Fibroblast of gingiva (primary cell): Measurements from ENCODE around the gene A4GALT.
"Not testable (repeated sequence)": the region's sequence is repeated elsewhere in the genome, so short reads cannot be mapped to it uniquely, and the experiment has no call there.

Source experiments
- DNase-seq: peaks from one replicate; pipeline ENCODE4 v3.0.0-alpha.2; 2011; ENCODE audit warnings: low read depth

A4GALT gene

GRCh38 chr22:42740320-42740719 lies 19.6 kb upstream of the A4GALT start:
- not testable (repeated sequence) for DNase-seq

DNA sequence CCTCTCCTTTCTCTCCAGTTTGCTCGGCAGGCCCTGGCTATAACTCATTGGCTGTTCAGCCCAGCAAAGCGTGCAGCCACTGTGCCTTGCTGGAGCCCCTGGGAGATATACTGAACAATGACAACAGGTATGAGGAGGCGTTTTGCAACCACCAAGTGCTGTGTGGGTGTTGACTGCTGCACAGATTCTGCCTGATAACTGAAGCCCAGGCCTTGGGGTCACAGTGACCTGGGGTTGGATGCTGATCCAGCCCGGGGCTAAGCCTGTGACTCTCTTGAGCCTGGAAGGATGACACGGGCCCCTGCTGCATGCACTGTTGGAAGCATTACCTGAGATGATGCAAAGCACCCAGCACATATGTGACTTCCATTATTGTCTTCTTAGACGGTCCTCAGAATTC lies 13.7 kb upstream of the A4GALT start:
- no peak for DNase-seq

- not testable (repeated sequence) for DNase-seq
Observed at GRCh38 chr22:42733394-42733793, 12.7 kb upstream of the A4GALT start.

- DNase-seq = no peak
Observed at GRCh38 chr22:42732081-42732480, 11.4 kb upstream of the A4GALT start.

GRCh38 chr22:42726811-42727210 lies 6.1 kb upstream of the A4GALT start:
- DNase-seq = no peak

DNA sequence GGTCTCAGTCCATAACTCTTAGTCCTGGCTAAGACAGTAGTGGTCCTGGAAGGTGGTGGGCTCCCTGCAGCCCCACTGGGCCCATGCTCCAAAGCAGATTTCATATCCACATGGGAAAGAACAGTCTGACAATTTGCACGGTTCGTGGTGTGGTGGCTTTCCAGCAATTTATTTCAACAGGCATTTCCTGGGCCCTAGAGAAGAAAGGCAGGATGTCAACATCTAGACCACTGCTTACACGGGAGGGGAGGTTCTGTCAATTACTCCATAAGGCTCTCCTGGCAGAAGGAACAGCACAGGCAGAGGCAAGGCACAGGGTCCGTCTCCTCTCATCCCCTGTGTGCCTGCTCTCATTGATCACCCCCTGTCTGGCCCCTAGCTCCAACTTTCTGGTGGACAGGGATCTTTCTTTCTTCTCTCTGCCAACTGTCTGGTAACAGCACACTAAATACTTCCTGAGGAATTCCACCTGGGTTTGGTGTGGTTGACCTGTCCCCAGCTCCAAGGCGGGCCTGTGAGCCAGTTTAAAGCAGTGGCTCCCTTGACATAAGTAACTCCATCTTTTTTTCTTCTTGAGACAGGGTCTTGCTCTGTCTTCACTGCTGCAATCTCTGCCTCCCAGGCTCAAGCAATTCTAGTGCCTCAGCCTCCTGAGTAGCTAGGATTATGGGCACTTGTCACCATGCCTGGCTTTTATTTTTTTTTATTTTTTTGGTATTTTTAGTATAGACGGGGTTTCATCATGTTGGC lies 5.1 kb upstream of the A4GALT start:
- DNase-seq = no peak

- DNase-seq = no peak
Observed at GRCh38 chr22:42724062-42724461, 3.4 kb upstream of the A4GALT start.

DNA sequence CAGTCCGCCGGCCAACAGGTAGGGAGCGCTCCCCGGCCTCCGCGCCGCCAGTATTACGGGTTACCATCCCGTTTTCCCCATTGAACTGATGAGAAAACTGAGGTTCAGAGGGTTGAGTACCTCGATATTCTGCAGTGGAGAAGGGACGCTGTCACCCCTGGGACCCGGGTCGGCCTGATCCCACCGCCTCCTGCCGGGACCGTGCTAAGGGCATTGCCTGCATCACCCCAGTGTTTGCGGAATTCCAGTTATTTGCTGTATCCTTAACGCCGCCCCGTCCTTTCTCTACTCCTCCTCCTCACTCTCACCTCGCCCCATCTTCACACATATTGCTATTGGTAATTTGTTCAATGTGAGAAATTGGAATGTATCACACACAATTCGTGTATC lies 370 bp upstream of the A4GALT start:
- no peak for DNase-seq

GRCh38 chr22:42719656-42720262 lies 911 bp downstream of the A4GALT start:
- DNase-seq = no peak

- DNase-seq = peak; percentile 20
Observed at GRCh38 chr22:42719133-42719532, 1.5 kb downstream of the A4GALT start.

- DNase-seq = peak; percentile 18
Observed at GRCh38 chr22:42717197-42717928, 3.3 kb downstream of the A4GALT start.

DNA sequence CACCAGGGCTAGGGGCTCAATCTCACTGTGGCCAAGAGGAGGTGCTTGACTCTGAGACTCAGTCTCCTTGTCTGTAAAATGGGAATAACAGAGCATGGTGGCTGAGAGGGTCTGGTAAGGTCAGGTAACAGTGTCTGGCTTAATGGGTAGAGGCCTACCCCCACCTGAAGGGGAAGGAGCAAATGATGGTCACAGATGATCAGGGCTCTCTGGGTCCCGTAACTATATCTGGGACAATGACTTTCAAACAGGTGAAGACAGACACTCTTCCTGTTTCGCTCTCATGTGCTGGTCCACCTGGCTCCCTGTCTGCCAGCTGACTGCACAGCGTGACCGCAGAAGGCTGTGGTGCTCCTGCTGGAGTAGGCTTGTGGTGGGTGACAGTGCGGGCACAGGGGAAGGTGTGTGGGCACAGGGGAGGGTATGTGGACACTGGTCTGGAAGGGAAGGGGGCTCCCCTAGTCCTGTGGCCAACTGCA lies 4.0 kb downstream of the A4GALT start:
- DNase-seq = no peak

DNA sequence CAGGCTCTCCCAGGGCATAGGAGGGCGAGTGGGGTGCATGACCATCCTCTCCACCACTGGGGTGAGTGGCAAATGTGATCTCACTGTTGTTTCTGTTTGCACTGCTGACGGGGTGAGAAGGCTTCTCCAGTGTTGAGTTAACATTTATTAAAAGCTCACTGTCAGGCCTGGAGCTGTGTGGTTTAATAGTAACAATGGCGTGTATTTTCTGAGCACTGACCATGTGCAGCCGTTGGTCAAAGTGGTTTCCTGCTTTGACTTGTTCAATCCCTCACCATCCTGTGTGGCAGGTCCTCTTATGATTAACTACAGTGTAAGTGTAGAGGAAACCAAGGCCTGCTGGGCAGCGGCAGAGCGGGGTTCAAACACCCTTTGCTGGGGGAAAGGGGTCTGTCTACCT lies 4.4 kb downstream of the A4GALT start:
- DNase-seq = no peak

- DNase-seq = no peak
Observed at GRCh38 chr22:42714768-42715390, 5.8 kb downstream of the A4GALT start.

GRCh38 chr22:42714308-42714707 lies 6.4 kb downstream of the A4GALT start:
- no peak for DNase-seq

GRCh38 chr22:42711895-42712837 lies 8.5 kb downstream of the A4GALT start:
- no peak for DNase-seq

- DNase-seq = no peak
Observed at GRCh38 chr22:42711281-42711731, 9.4 kb downstream of the A4GALT start.

DNA sequence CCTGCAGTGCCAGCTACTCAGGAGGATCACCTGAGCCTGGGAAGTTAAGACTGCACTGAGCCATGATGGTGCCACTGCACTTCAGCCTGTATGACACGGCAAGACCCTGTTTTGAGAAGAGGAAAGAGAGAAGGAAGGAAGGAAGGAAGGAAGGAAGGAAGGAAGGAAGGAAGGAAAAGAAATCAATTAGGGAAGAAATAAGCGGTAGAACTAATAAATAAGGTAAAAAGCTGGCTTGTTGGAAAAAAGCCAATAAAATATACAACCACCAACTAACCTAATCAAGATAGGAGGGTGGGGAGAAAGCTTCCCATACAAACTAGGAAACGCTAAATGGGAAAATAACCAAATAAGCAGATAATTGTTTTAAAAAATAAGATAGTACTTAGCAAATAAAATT lies 12.3 kb downstream of the A4GALT start:
- no peak for DNase-seq

DNA sequence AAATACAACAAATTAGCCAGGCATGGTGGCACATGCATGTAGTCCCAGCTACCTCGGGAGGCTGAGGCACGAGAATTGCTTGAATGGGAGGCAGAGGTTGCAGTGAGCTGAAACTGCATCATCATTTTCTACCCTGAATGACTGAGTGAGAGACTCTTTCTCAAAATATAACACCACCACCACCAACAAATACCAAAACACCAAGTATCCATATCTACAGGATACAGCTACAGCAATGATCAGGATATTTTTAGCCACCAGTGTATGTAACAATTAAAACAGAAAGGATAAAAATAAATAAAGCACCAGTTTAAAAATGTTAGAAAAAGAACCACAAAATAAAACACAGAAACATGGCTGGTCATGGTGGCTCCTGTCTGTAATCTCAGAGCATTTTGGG lies 13.2 kb downstream of the A4GALT start:
- no peak for DNase-seq

DNA sequence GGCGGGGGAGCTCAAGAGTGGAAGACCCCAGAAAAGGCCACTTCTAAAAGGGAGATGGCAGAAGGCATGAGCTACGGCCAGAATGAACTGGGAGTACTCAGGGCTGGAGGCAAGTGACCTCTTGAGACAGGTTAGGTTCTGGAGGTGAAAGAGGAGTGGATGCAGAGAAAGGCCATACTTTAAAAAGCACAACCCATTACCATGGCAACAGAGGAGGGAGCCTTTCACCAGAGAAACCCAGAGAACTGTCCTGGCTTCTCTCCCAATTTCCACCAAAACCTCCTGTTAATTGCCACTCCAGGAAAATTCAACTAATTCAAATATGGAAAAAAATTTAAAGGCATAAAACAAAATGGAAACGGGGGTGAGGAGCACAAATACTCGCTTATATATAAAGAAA lies 15.8 kb downstream of the A4GALT start:
- no peak for DNase-seq

GRCh38 chr22:42702675-42703074 lies 18.0 kb downstream of the A4GALT start:
- no peak for DNase-seq
